SK-N-SH treated with all-trans-retinoic acid at 6 μM for 48 hours (cell line): ENCODE measurements around the gene MAST1.
A peak's percentile ranks its signal among the peaks of the same experiment; 100 is the strongest.

Source experiments
- ATAC-seq: fragments of 200-7000 bp; cut with Tn5 transposase; 3 replicates; pipeline ENCODE4 v1.9.1; 2020; ENCODE audit warnings: mild to moderate bottlenecking, moderate library complexity
- ARNTL ChIP-seq: fragments of 450-650 bp; formaldehyde crosslinking; IDR thresholded peaks from 2 replicates; pipeline ENCODE4 v1.5.0; 2020; ENCODE audit warnings: low read depth, mild to moderate bottlenecking, moderate library complexity, borderline replicate concordance
- BACH2 ChIP-seq: fragments of 250-450 bp; sonication (Bioruptor Pico); IDR thresholded peaks from 2 replicates; pipeline ENCODE4 v1.9.0; 2021; ENCODE audit warnings: mild to moderate bottlenecking, borderline replicate concordance
- CSDC2 ChIP-seq: fragments of 250-450 bp; sonication (Bioruptor Pico); IDR thresholded peaks from 2 replicates; pipeline ENCODE4 v1.5.0; 2020; ENCODE audit warnings: mild to moderate bottlenecking, moderate library complexity
- ESRRG ChIP-seq: fragments of 250-450 bp; sonication (Bioruptor Pico); IDR thresholded peaks from 2 replicates; pipeline ENCODE4 v1.6.1; 2021; ENCODE audit warnings: mild to moderate bottlenecking
- GLIS3 ChIP-seq: fragments of 250-450 bp; sonication (Bioruptor Pico); IDR thresholded peaks from 2 replicates; pipeline ENCODE4 v1.5.0; 2020; ENCODE audit warnings: mild to moderate bottlenecking, moderate library complexity
- ISL1 ChIP-seq: fragments of 250-450 bp; sonication (Bioruptor Pico); IDR thresholded peaks from 2 replicates; pipeline ENCODE4 v2.1.2; 2022; ENCODE audit warnings: mild to moderate bottlenecking, moderate library complexity
- OSR1 ChIP-seq: fragments of 250-450 bp; sonication (Bioruptor Pico); IDR thresholded peaks from 2 replicates; pipeline ENCODE4 v1.8.0; 2022; ENCODE audit warnings: moderate library complexity, mild to moderate bottlenecking, inconsistent platforms
- PATZ1 ChIP-seq: fragments of 250-450 bp; sonication (Bioruptor Pico); IDR thresholded peaks from 2 replicates; pipeline ENCODE4 v1.8.0; 2020; ENCODE audit warnings: mild to moderate bottlenecking, moderate library complexity, borderline replicate concordance
- PPARA ChIP-seq: fragments of 250-450 bp; sonication (Bioruptor Pico); IDR thresholded peaks from 2 replicates; pipeline ENCODE4 v1.5.0; 2020; ENCODE audit warnings: mild to moderate bottlenecking, borderline replicate concordance
- RARB ChIP-seq: fragments of 250-450 bp; sonication (Bioruptor Pico); IDR thresholded peaks from 2 replicates; pipeline ENCODE4 v1.8.0; 2021; ENCODE audit warnings: mild to moderate bottlenecking, moderate library complexity
- SNAI2 ChIP-seq: fragments of 250-450 bp; sonication (Bioruptor Pico); IDR thresholded peaks from 2 replicates; pipeline ENCODE4 v1.5.0; 2020; ENCODE audit warnings: mild to moderate bottlenecking, moderate library complexity
- TCF4 ChIP-seq: fragments of 250-450 bp; sonication (Bioruptor Pico); IDR thresholded peaks from 2 replicates; pipeline ENCODE4 v1.8.0; 2021; ENCODE audit warnings: mild to moderate bottlenecking, moderate library complexity, borderline replicate concordance
- TOX ChIP-seq: fragments of 250-450 bp; sonication (Bioruptor Pico); IDR thresholded peaks from 2 replicates; pipeline ENCODE4 v1.8.0; 2021; ENCODE audit warnings: mild to moderate bottlenecking, moderate library complexity, borderline replicate concordance
- TSHZ2 ChIP-seq: fragments of 250-450 bp; sonication (Bioruptor Pico); IDR thresholded peaks from 2 replicates; pipeline ENCODE4 v1.5.0; 2020; ENCODE audit warnings: mild to moderate bottlenecking, moderate library complexity
- ZC3H10 ChIP-seq: fragments of 250-450 bp; sonication (Bioruptor Pico); IDR thresholded peaks from 2 replicates; pipeline ENCODE4 v1.5.1; 2021; ENCODE audit warnings: mild to moderate bottlenecking, moderate library complexity
- ZFP3 ChIP-seq: fragments of 250-450 bp; sonication (Bioruptor Pico); IDR thresholded peaks from 2 replicates; pipeline ENCODE4 v1.5.0; 2020; ENCODE audit warnings: mild to moderate bottlenecking, moderate library complexity
- ZFP30 ChIP-seq: fragments of 450-650 bp; formaldehyde crosslinking; IDR thresholded peaks from 2 replicates; pipeline ENCODE4 v1.5.0; 2022; ENCODE audit warnings: mild to moderate bottlenecking, moderate library complexity
- ZNF565 ChIP-seq: fragments of 450-650 bp; formaldehyde crosslinking; conservative IDR thresholded peaks from 2 replicates; pipeline ENCODE4 v1.5.0; 2020; ENCODE audit warnings: low read depth, mild to moderate bottlenecking, moderate library complexity
- ZNF70 ChIP-seq: fragments of 450-650 bp; formaldehyde crosslinking; IDR thresholded peaks from 2 replicates; pipeline ENCODE4 v1.5.0; 2020; ENCODE audit warnings: mild to moderate bottlenecking, moderate library complexity
- ZNF8 ChIP-seq: fragments of 450-650 bp; formaldehyde crosslinking; IDR thresholded peaks from 2 replicates; pipeline ENCODE4 v1.5.0; 2020; ENCODE audit warnings: mild to moderate bottlenecking, moderate library complexity
- TF ChIP-seq, protein P1 (sequence below): fragments of 250-450 bp; sonication (Bioruptor Pico); IDR thresholded peaks from 2 replicates; pipeline ENCODE4 v1.5.1; 2020; ENCODE audit warnings: low read depth, mild to moderate bottlenecking, moderate library complexity
- TF ChIP-seq, protein P2 (sequence below): fragments of 250-450 bp; sonication (Bioruptor Pico); IDR thresholded peaks from 2 replicates; pipeline ENCODE4 v1.8.0; 2021; ENCODE audit warnings: low read depth, mild to moderate bottlenecking, moderate library complexity, borderline replicate concordance
- TF ChIP-seq, protein P3 (sequence below): fragments of 250-450 bp; sonication (Bioruptor Pico); IDR thresholded peaks from 2 replicates; pipeline ENCODE4 v1.5.1; 2021; ENCODE audit warnings: mild to moderate bottlenecking, moderate library complexity

Gene MAST1

DNA sequence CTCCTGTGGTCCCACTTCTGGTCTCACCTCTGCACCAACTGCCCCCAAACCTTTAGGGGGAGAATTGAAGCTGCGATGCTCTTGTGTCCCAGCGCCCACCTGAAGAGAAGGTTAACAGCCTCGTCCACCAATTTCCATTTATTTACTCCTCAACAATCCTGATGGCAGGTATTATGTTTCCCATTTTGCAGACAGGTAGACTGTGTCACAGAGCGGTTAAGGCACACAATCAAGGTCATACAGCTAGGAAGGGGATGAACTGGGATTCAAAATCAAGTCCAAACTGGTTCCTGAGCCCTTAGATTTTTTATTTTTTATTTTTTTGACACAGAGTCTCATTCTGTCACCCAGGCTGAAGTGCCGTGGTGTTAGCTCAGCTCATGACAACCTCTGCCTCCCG lies 36.8 kb downstream of the MAST1 start:
- TF ChIP-seq ZFP30 = no peak
- TF ChIP-seq BACH2 = no peak
- TF ChIP-seq CSDC2 (CRISPR knock-in tag) = no peak
- TF ChIP-seq GLIS3 (CRISPR knock-in tag) = no peak
- TF ChIP-seq ISL1 = no peak
- TF ChIP-seq OSR1 = no peak
- no peak for TF ChIP-seq ESRRG (CRISPR knock-in tag)
- TF ChIP-seq RARB (CRISPR knock-in tag) = no peak
- TF ChIP-seq ZNF8 (CRISPR knock-in tag) = no peak
- no peak for TF ChIP-seq PPARA
- TF ChIP-seq PATZ1 = no peak
- no peak for TF ChIP-seq SNAI2 (CRISPR knock-in tag)
- no peak for TF ChIP-seq ZC3H10 (CRISPR knock-in tag)
- TF ChIP-seq ARNTL = no peak
- no peak for TF ChIP-seq ZNF565 (CRISPR knock-in tag)
- TF ChIP-seq, protein P1, sequence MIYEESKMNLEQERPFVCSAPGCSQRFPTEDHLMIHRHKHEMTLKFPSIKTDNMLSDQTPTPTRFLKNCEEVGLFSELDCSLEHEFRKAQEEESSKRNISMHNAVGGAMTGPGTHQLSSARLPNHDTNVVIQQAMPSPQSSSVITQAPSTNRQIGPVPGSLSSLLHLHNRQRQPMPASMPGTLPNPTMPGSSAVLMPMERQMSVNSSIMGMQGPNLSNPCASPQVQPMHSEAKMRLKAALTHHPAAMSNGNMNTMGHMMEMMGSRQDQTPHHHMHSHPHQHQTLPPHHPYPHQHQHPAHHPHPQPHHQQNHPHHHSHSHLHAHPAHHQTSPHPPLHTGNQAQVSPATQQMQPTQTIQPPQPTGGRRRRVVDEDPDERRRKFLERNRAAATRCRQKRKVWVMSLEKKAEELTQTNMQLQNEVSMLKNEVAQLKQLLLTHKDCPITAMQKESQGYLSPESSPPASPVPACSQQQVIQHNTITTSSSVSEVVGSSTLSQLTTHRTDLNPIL (CRISPR knock-in tag) = no peak
- TF ChIP-seq, protein P2, sequence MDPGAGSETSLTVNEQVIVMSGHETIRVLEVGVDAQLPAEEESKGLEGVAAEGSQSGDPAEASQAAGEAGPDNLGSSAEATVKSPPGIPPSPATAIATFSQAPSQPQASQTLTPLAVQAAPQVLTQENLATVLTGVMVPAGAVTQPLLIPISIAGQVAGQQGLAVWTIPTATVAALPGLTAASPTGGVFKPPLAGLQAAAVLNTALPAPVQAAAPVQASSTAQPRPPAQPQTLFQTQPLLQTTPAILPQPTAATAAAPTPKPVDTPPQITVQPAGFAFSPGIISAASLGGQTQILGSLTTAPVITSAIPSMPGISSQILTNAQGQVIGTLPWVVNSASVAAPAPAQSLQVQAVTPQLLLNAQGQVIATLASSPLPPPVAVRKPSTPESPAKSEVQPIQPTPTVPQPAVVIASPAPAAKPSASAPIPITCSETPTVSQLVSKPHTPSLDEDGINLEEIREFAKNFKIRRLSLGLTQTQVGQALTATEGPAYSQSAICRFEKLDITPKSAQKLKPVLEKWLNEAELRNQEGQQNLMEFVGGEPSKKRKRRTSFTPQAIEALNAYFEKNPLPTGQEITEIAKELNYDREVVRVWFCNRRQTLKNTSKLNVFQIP = no peak
- TF ChIP-seq, protein P3, sequence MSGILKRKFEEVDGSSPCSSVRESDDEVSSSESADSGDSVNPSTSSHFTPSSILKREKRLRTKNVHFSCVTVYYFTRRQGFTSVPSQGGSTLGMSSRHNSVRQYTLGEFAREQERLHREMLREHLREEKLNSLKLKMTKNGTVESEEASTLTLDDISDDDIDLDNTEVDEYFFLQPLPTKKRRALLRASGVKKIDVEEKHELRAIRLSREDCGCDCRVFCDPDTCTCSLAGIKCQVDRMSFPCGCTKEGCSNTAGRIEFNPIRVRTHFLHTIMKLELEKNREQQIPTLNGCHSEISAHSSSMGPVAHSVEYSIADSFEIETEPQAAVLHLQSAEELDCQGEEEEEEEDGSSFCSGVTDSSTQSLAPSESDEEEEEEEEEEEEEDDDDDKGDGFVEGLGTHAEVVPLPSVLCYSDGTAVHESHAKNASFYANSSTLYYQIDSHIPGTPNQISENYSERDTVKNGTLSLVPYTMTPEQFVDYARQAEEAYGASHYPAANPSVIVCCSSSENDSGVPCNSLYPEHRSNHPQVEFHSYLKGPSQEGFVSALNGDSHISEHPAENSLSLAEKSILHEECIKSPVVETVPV (CRISPR knock-in tag) = no peak
- TF ChIP-seq, all 23 proteins: peak for 0

DNA sequence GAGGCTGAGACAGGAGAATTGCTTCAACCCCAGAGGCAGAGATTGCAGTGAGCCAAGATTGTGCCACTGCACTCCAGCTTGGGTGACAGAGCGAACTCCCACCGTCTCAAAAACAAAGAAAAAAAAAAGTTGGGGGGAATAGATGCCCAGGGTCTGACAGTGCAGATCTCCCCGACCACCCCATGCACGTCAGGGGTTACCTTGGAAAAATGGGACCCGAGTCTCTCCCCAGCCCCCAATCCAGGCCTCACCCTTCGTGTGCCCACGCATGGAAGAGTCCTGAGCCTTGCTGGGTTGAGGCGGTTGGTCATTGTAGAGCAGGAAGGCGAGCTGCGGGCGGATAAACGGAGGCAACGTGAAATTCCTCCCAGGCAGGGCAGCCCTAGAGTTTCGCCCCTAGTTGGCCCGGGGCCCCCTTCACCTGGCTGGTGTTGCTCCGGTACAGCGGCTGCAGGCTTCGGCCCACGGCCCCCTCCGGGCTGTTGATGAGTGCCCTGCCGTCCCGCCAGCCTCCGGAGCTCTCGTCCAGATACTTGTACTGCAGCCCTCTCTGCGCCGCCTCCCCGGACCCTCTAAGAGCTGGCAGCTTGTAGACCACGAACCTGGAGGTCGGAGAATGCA lies 42.3 kb downstream of the MAST1 start:
- TF ChIP-seq TOX (CRISPR knock-in tag) (no peak), TSHZ2 (no peak), OSR1 (no peak), ZC3H10 (CRISPR knock-in tag) (no peak), ZNF8 (CRISPR knock-in tag) (no peak), BACH2 (no peak), GLIS3 (CRISPR knock-in tag) (no peak), ZNF565 (CRISPR knock-in tag) (no peak), RARB (CRISPR knock-in tag) (no peak), ZNF70 (CRISPR knock-in tag) (no peak), SNAI2 (CRISPR knock-in tag) (no peak), ZFP3 (CRISPR knock-in tag) (no peak), ZFP30 (no peak), TCF4 (CRISPR knock-in tag) (no peak), ISL1 (no peak), ESRRG (CRISPR knock-in tag) (no peak), CSDC2 (CRISPR knock-in tag) (no peak)
- TF ChIP-seq, protein P3 (CRISPR knock-in tag) = no peak
- TF ChIP-seq, protein P1 (CRISPR knock-in tag) = no peak
- peak; percentile 73 for ATAC-seq

More for the DNA sequence above, 36.8 kb downstream of the MAST1 start:
- no peak for ATAC-seq
